CD4-positive, CD25-positive, alpha-beta regulatory T cell (primary cell): Measurements from ENCODE around the gene TUBB4B. TPM values are rescaled to one million over a fixed set of nuclear protein-coding genes. Genes with fewer than 3 reads are reported as not detected.

Experiments
- ATAC-seq, 2 donors: fragments of 150-1000 bp; cut with Tn5 transposase; one replicate each; pipeline ENCODE4 v1.10.0; 2021; ENCODE audit warnings: low read depth in 2 of 2, moderate number of reproducible peaks in 2 of 2, moderate library complexity in 1 of 2
- DNase-seq, 3 donors: peaks; one replicate each; pipeline versions ENCODE4 v3.0.0 to v3.0.0-alpha.2; 2012 to 2022; ENCODE audit warnings: mixed read lengths in 1 of 3
- H3K27ac ChIP-seq: one replicate; pipeline ENCODE4 v1.7.0; 2013; ENCODE audit warnings: mild to moderate bottlenecking, low read length; ENCODE audit not compliant: insufficient read depth, poor library complexity, severe bottlenecking
- H3K27me3 ChIP-seq: one replicate; pipeline ENCODE4 v1.7.0; 2013; ENCODE audit warnings: low read length; ENCODE audit not compliant: control insufficient read depth, insufficient read depth
- H3K36me3 ChIP-seq: one replicate; pipeline ENCODE4 v1.7.0; 2013; ENCODE audit warnings: mild to moderate bottlenecking, low read length, moderate library complexity; ENCODE audit not compliant: control insufficient read depth, insufficient read depth
- H3K4me1 ChIP-seq: 2 replicates; pipeline ENCODE4 v1.7.0; 2013; ENCODE audit warnings: mild to moderate bottlenecking, low read length; ENCODE audit not compliant: insufficient read depth, control insufficient read depth, poor library complexity, severe bottlenecking
- H3K4me3 ChIP-seq: one replicate; pipeline ENCODE4 v1.7.0; 2013; ENCODE audit warnings: low read depth, mild to moderate bottlenecking, low read length, moderate library complexity
- H3K9me3 ChIP-seq, 2 experiments: 1 replicate in 1 of 2; 2 replicates in 1 of 2; pipeline ENCODE4 v1.7.0; 2013; ENCODE audit warnings: low read length in 2 of 2, mild to moderate bottlenecking in 1 of 2, moderate library complexity in 1 of 2; ENCODE audit not compliant: control insufficient read depth in 2 of 2
- H3K27ac Mint-ChIP-seq, 3 donors: one replicate each; pipeline ENCODE4 v1.8.0; 2020 to 2022; ENCODE audit warnings: mild to moderate bottlenecking in 3 of 3, mixed read lengths in 3 of 3, moderate library complexity in 2 of 3
- H3K27me3 Mint-ChIP-seq: one replicate; pipeline ENCODE4 v1.8.0; 2022; ENCODE audit warnings: mild to moderate bottlenecking, mixed read lengths
- H3K36me3 Mint-ChIP-seq: one replicate; pipeline ENCODE4 v1.8.0; 2020; ENCODE audit warnings: mixed read lengths
- H3K4me1 Mint-ChIP-seq, 4 donors: one replicate each; pipeline ENCODE4 v1.8.0; 2020 to 2022; ENCODE audit warnings: mixed read lengths in 4 of 4, mild to moderate bottlenecking in 1 of 4
- H3K4me3 Mint-ChIP-seq, 4 donors: one replicate each; pipeline ENCODE4 v1.8.0; 2020 to 2022; ENCODE audit warnings: mild to moderate bottlenecking in 4 of 4, mixed read lengths in 4 of 4, moderate library complexity in 3 of 4
- H3K9me3 Mint-ChIP-seq, 7 donors: one replicate each; pipeline ENCODE4 v1.8.0; 2020 to 2022; ENCODE audit warnings: mixed read lengths in 7 of 7, mild to moderate bottlenecking in 3 of 7, moderate library complexity in 2 of 7
- polyA plus RNA-seq, 4 donors: library from polyadenylated mRNA; unstranded; fragments of 300-500 nt; fragmentation: Illumina TruSeq; gene quantifications; one replicate each; pipeline ENCODE4 v1.2.3, GENCODE V29; 2021
- total RNA-seq: library from RNA; stranded (reverse); gene quantifications from one replicate; pipeline ENCODE4 v1.2.3, GENCODE V29; 2022

Gene TUBB4B
- total and polyA plus RNA-seq, 5 donors from 2014 or later, result 56.7 to 100 (median 72.9) TPM

- no peak overlapping the region for H3K27ac ChIP-seq
- H3K27me3 Mint-ChIP-seq, result no peaks in the 10 kb centered on the region
- H3K9me3 ChIP-seq, result no peaks in the 10 kb centered on the region
- H3K9me3 Mint-ChIP-seq, result no peaks in the 10 kb centered on the region
- peak overlapping the region in 3 of 4 donors; percentile 15 to 73 (median 25) for H3K4me3 Mint-ChIP-seq
- no peak overlapping the region for H3K4me3 ChIP-seq
- no peak overlapping the region for H3K27ac Mint-ChIP-seq
- no peaks in the 10 kb centered on the region for H3K27me3 ChIP-seq
- ATAC-seq (no peak), DNase-seq (no peak)
- H3K4me1 ChIP-seq, result peaks cover 17% of the 10 kb centered on the region
- H3K36me3 ChIP-seq, result no peaks in the 10 kb centered on the region
- H3K4me1 Mint-ChIP-seq, result peaks cover 0 to 10% (median 3%) of the 10 kb centered on the region in 4 donors
- no peaks in the 10 kb centered on the region for H3K36me3 Mint-ChIP-seq
These were observed 20.6 kb upstream of the TUBB4B start for GRCh38 chr9:137220317-137221094.

- Mint-ChIP-seq H3K27ac (no peak overlapping the region), H3K36me3 (no peaks in the 10 kb centered on the region), H3K9me3 (no peaks in the 10 kb centered on the region), H3K4me3 (peak overlapping the region in 1 of 4 donors; percentile 73), H3K27me3 (no peaks in the 10 kb centered on the region), H3K4me1 (peaks cover 0 to 10% (median 3%) of the 10 kb centered on the region in 4 donors)
- no peak overlapping the region for H3K4me3 ChIP-seq
- DNase-seq (no peak), ATAC-seq (no peak)
- no peak overlapping the region for H3K27ac ChIP-seq
- H3K9me3 ChIP-seq, result no peaks in the 10 kb centered on the region
- H3K27me3 ChIP-seq, result no peaks in the 10 kb centered on the region
- H3K36me3 ChIP-seq, result no peaks in the 10 kb centered on the region
- peaks cover 17% of the 10 kb centered on the region for H3K4me1 ChIP-seq
These were observed 20.0 kb upstream of the TUBB4B start for GRCh38 chr9:137221095-137221505.

GRCh38 chr9:137221506-137222111 lies 19.5 kb upstream of the TUBB4B start:
- no peak overlapping the region for H3K4me3 Mint-ChIP-seq
- Histone ChIP-seq H3K27ac (no peak overlapping the region), H3K27me3 (no peaks in the 10 kb centered on the region), H3K4me1 (peaks cover 17% of the 10 kb centered on the region), H3K36me3 (no peaks in the 10 kb centered on the region), H3K4me3 (no peak overlapping the region), H3K9me3 (no peaks in the 10 kb centered on the region)
- no peaks in the 10 kb centered on the region for H3K9me3 Mint-ChIP-seq
- H3K4me1 Mint-ChIP-seq, result peaks cover 0 to 10% (median 3%) of the 10 kb centered on the region in 4 donors
- no peak overlapping the region for H3K27ac Mint-ChIP-seq
- no peaks in the 10 kb centered on the region for H3K36me3 Mint-ChIP-seq
- ATAC-seq (no peak), DNase-seq (peak in 1 of 3 donors; percentile 29)
- H3K27me3 Mint-ChIP-seq, result no peaks in the 10 kb centered on the region

GRCh38 chr9:137222190-137223077 lies 18.7 kb upstream of the TUBB4B start, which contains the start of gene RNF208:
RNF208 (minus strand) TSS chr9:137222240; CDS start chr9:137221212, 1,028 bp downstream.
- Mint-ChIP-seq H3K36me3 (no peaks in the 10 kb centered on the region), H3K9me3 (no peaks in the 10 kb centered on the region), H3K27me3 (peaks cover 1% of the 10 kb centered on the region), H3K27ac (peak within 1 kb of the TSS in 1 of 3 donors; percentile 89), H3K4me3 (peak within 1 kb of the TSS; percentile 81 to 93 (median 83)), H3K4me1 (peaks cover 0 to 11% (median 4%) of the 10 kb centered on the region in 4 donors)
- Histone ChIP-seq H3K9me3 (no peaks in the 10 kb centered on the region), H3K27ac (peak within 1 kb of the TSS; percentile 90), H3K36me3 (no peaks in the 10 kb centered on the region), H3K4me3 (no peak within 1 kb of the TSS), H3K27me3 (no peaks in the 10 kb centered on the region), H3K4me1 (peaks cover 19% of the 10 kb centered on the region)
- ATAC-seq (no peak), DNase-seq (peak in 1 of 3 donors; percentile 17)

- Mint-ChIP-seq H3K27ac (peak overlapping the region in 2 of 3 donors; percentile 38 to 89), H3K36me3 (no peaks in the 10 kb centered on the region)
- H3K27ac ChIP-seq, result peak overlapping the region; percentile 90
These were observed 17.8 kb upstream of the TUBB4B start for GRCh38 chr9:137223078-137223970.

GRCh38 chr9:137224830-137225694 lies 16.0 kb upstream of the TUBB4B start, which contains the start of gene CYSRT1:
CYSRT1 (plus strand) TSS chr9:137225174; CDS start chr9:137225622, 448 bp downstream.
- Mint-ChIP-seq H3K4me3 (peak within 1 kb of the TSS; percentile 81 to 93 (median 83)), H3K9me3 (no peaks in the 10 kb centered on the region), H3K27ac (peak within 1 kb of the TSS; percentile 38 to 89 (median 56)), H3K27me3 (peaks cover 5% of the 10 kb centered on the region), H3K4me1 (peaks cover 0 to 13% (median 7%) of the 10 kb centered on the region in 4 donors), H3K36me3 (no peaks in the 10 kb centered on the region)
- Histone ChIP-seq H3K36me3 (no peaks in the 10 kb centered on the region), H3K27me3 (no peaks in the 10 kb centered on the region), H3K4me3 (peak within 1 kb of the TSS; percentile 59), H3K4me1 (peaks cover 21% of the 10 kb centered on the region), H3K9me3 (no peaks in the 10 kb centered on the region), H3K27ac (peak within 1 kb of the TSS; percentile 90)
- no peak for ATAC-seq
- DNase-seq, result peak in 1 of 3 donors; percentile 56

More at GRCh38 chr9:137223078-137223970, 17.8 kb upstream of the TUBB4B start:
- Histone ChIP-seq H3K9me3 (no peaks in the 10 kb centered on the region), H3K27me3 (no peaks in the 10 kb centered on the region), H3K36me3 (no peaks in the 10 kb centered on the region), H3K4me1 (peaks cover 21% of the 10 kb centered on the region), H3K4me3 (peak overlapping the region; percentile 59)
- Mint-ChIP-seq H3K27me3 (peaks cover 5% of the 10 kb centered on the region), H3K4me3 (peak overlapping the region; percentile 81 to 93 (median 83)), H3K9me3 (no peaks in the 10 kb centered on the region), H3K4me1 (peaks cover 0 to 13% (median 7%) of the 10 kb centered on the region in 4 donors)
- peak; percentile 97 to 99 (median 99) for DNase-seq
- ATAC-seq, result peak; percentile 91 to 94
